Esophagus (tissue), 2 donors: ENCODE results near the gene DHX58. TPM values are rescaled to one million over a fixed set of nuclear protein-coding genes. Genes with fewer than 3 reads are reported as not detected.
"Not testable (repeated sequence)": the region's sequence is repeated elsewhere in the genome, so short reads cannot be mapped to it uniquely, and the experiment has no call there.

Experiments
- H3K27ac ChIP-seq, 2 donors: one replicate each; pipeline ENCODE4 v1.5.1; 2013; ENCODE audit warnings: low read depth in 2 of 2, mild to moderate bottlenecking in 2 of 2, inconsistent platforms in 1 of 2, low read length in 1 of 2, moderate library complexity in 1 of 2
- H3K27me3 ChIP-seq, 2 donors: one replicate each; pipeline ENCODE4 v1.6.1; 2013; ENCODE audit warnings: low read length in 2 of 2, control low read depth in 1 of 2, mild to moderate bottlenecking in 1 of 2; ENCODE audit not compliant: insufficient read depth in 2 of 2, control insufficient read depth in 1 of 2
- H3K36me3 ChIP-seq, 2 donors: one replicate each; pipeline ENCODE4 v1.6.1; 2013; ENCODE audit warnings: low read length in 1 of 2; ENCODE audit not compliant: control insufficient read depth in 2 of 2, insufficient read depth in 2 of 2
- H3K4me1 ChIP-seq, 2 donors: one replicate each; pipeline ENCODE4 v1.6.1; 2013; ENCODE audit warnings: low read length in 1 of 2; ENCODE audit not compliant: control insufficient read depth in 2 of 2, insufficient read depth in 2 of 2
- H3K4me3 ChIP-seq, 2 donors: one replicate each; pipeline ENCODE4 v1.5.1; 2013; ENCODE audit warnings: low read length in 2 of 2, mild to moderate bottlenecking in 2 of 2, low read depth in 1 of 2, moderate library complexity in 1 of 2
- H3K9me3 ChIP-seq, 2 donors: one replicate each; pipeline ENCODE4 v1.6.1; 2013; ENCODE audit warnings: mild to moderate bottlenecking in 2 of 2, low read depth in 1 of 2, low read length in 1 of 2, moderate library complexity in 1 of 2; ENCODE audit not compliant: control insufficient read depth in 2 of 2, insufficient read depth in 1 of 2
- WGBS, 2 donors: extraction: QIAGEN DNeasy Blood & Tissue Kit; methylation state at CpG; one replicate each; pipeline ENCODE4 v1.1.7; 2013; 5-methylcytosine and 5-hydroxymethylcytosine counted together
- polyA plus RNA-seq, 2 donors: library from polyadenylated mRNA; stranded (reverse); fragments of 200-250 nt; gene quantifications; one replicate each; pipeline ENCODE4 v1.2.3, GENCODE V29; 2013
- donor health status: healthy with polysubstance abuse.
- donor health status: Bipolar disorder and iron deficiency.

The DHX58 gene
- polyA plus RNA-seq = 10 to 100 TPM in 1 of 2 donors, 1 to 10 TPM in 1; 8.3 to 17.8 TPM

DNA sequence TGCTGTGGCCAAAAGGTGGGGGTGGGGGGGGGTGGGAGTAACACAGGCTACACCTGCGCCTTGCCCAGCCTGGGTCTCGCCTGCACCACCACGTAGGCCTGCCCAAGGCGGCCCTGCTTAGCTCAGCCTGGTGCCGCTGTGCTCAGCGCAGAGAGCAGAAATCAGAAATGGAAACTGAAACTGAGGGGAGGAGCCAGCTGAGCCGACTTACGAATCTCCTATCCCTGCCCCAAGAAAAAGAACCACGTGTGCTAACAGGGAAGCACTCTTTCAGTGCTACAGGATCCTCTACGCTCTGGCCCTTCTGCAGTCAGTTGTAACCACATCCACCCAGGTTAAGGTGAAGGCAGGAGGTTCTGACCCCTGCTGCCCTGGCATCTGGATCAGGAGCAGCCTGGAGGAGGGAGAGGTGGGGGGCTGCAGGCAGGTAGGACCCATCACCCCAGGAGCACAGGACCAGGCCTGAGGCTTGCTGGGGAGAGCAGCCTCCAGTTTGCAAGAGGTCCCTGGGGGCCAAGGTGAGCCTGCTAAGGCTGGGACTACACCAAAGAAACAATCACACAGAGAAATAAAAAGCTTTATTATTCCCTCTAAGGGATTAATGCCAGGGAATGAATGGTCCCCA lies at the start of gene DHX58:
TSS of gene DHX58 (minus strand) at position 163 of the 625 bp plus-strand sequence. CDS start 822 bp downstream, outside the sequence.
- Histone ChIP-seq H3K36me3 (peaks cover 0 to 27% of the 10 kb centered on the region in 2 donors), H3K4me3 (peak within 1 kb of the TSS; percentile 58 to 78)
- WGBS, 2 donors = 0 to 1% methylated on average over 10 of the region's 10 CpGs

DNA sequence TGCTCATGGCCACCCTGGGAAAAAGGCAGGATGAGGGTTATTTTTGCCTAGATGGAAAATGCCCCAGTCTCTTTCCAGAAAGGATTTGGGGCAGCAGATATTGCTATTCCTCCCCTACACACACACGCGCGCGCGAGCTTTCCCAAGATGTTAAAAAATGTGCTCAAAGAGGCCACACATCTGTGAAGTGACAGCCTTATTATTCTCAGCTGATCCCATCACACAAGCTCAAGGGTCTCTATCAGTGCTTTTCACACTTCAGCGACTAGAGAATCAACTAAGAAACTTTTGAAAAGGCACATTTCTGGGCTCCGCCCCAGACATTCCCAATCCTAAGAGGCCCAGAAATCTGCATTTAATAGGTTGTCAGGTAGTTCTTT lies 48.0 kb upstream of the DHX58 start:
- Histone ChIP-seq H3K36me3 (no peaks in the 10 kb centered on the region), H3K27ac (no peak overlapping the region), H3K4me3 (no peak overlapping the region), H3K4me1 (peaks cover 0 to 1% of the 10 kb centered on the region in 2 donors), H3K9me3 (no peaks in the 10 kb centered on the region), H3K27me3 (no peaks in the 10 kb centered on the region)
- WGBS, 2 donors = 82 to 84% methylated on average over 7 of the region's 7 CpGs

More for the DNA sequence above, at the start of gene DHX58:
- peak within 1 kb of the TSS; percentile 93 to 97 for H3K27ac ChIP-seq
- H3K4me1 ChIP-seq = peaks cover 4 to 21% of the 10 kb centered on the region in 2 donors
- H3K9me3 ChIP-seq = no peaks in the 10 kb centered on the region
- H3K27me3 ChIP-seq = no peaks in the 10 kb centered on the region

DNA sequence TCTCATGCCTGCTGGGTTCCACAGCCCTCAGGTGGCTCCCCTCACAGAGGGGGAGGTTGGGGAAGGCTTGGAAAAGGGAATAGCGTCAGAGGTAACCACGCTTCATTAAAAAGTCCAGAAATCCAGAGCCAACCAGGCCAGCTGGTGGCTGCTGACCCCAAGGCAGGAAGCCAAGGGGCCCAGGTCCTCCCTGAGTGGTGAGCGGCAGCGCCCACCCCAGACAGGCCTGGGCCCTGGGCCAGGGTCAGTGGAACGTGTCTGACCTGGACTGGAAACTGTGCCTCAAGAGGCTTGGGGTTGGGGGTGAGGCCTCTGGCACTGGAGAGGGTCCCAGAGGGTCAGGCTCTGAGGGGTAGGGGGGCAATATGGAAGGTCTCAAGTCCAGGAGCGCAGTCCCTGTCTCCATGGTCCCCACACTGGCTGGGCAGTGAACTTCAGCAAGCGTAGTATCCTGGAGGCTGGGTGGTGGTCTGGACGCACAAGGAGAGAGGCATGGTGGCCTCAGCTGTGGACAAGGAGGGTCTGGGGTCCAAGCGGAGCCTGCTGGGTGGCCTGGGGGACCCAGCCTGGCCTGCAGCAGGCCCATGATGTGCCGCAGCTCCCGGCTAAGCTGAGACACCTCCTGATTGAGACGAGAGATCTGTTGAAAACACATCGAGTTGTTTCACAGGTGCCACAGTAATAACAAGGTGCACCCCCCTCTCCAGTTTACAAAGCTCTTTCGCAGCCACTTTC lies 47.4 kb upstream of the DHX58 start:
- Histone ChIP-seq H3K4me1 (peaks cover 2 to 4% of the 10 kb centered on the region in 2 donors), H3K36me3 (no peaks in the 10 kb centered on the region), H3K9me3 (no peaks in the 10 kb centered on the region), H3K27ac (no peak overlapping the region), H3K4me3 (no peak overlapping the region), H3K27me3 (no peaks in the 10 kb centered on the region)
- WGBS, 2 donors = 70 to 78% methylated on average over 14 of the region's 14 CpGs

DNA sequence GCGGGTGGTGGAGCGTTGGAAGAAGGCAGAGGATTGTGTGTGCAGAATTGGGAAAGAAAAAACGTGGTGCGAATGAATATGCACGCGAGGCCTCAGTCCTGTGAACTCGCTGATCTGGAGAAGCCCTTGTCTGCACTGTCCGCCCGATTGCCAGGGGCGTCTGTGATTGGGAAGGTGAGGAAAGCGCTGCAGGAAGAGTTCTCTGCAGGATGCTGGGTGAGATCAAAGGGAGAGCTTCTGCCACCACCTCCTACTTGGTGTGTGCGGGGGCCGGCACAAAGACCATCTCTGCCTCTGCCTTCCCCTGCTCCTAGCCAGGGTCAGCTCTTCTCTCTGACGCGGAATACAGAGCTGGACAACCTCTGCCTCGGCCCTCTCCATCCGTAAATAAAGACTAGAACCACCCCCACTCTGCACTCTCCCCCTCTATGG lies 43.1 kb upstream of the DHX58 start:
- H3K27ac ChIP-seq = peak overlapping the region in 1 of 2 donors; percentile 0
- H3K36me3 ChIP-seq = peaks cover 0 to 2% of the 10 kb centered on the region in 2 donors
- peaks cover 4 to 8% of the 10 kb centered on the region in 2 donors for H3K4me1 ChIP-seq
- no peaks in the 10 kb centered on the region for H3K9me3 ChIP-seq
- no peaks in the 10 kb centered on the region for H3K27me3 ChIP-seq
- peak overlapping the region; percentile 35 to 100 for H3K4me3 ChIP-seq
- 39 to 47% methylated on average over 17 of the region's 17 CpGs for WGBS, 2 donors

DNA sequence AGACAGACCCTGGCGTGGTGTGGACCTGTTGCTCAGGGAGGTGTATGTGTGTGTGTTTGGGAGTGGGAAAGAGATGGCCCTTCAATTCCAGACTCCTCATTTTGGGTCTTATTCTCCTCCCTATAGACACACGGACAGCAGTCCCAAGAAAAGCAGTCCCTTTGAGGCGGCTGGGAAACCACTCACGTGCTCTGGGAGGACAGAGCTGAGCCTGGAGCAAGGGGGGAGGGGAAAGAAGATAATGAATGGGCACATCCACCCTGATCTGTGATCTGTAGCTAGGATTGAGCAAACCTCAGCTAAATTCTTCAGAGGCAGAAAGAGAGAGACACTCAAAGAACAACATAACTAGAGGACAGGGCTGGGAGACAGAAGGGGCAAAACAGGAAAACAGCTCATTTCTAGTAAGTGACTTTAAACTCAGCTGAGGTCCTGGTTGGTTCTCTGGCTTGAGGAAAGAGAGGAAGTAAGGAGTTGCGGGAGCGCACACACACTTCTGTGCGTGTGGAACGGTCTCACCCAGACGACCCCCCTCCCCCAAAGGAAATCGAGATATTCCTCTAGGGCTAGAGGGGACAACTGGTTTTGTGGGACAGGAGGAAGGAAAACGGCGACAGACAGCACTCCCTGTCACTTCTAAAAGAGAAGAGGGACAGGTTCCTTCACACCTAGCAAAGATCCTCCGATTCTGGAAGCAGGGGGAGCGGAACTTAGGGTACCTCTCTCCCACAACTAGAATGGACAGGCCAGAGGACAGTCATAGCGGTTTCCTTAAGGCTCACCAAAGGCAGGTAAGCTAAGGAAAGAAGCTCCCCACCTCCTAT lies 41.6 kb upstream of the DHX58 start:
- Histone ChIP-seq H3K27me3 (no peaks in the 10 kb centered on the region), H3K4me3 (peak overlapping the region; percentile 94 to 100), H3K9me3 (no peaks in the 10 kb centered on the region), H3K4me1 (peaks cover 6 to 8% of the 10 kb centered on the region in 2 donors), H3K36me3 (peaks cover 0 to 2% of the 10 kb centered on the region in 2 donors), H3K27ac (peak overlapping the region; percentile 68 to 91)
- WGBS, 2 donors = 5 to 6% methylated on average over 15 of the region's 15 CpGs

DNA sequence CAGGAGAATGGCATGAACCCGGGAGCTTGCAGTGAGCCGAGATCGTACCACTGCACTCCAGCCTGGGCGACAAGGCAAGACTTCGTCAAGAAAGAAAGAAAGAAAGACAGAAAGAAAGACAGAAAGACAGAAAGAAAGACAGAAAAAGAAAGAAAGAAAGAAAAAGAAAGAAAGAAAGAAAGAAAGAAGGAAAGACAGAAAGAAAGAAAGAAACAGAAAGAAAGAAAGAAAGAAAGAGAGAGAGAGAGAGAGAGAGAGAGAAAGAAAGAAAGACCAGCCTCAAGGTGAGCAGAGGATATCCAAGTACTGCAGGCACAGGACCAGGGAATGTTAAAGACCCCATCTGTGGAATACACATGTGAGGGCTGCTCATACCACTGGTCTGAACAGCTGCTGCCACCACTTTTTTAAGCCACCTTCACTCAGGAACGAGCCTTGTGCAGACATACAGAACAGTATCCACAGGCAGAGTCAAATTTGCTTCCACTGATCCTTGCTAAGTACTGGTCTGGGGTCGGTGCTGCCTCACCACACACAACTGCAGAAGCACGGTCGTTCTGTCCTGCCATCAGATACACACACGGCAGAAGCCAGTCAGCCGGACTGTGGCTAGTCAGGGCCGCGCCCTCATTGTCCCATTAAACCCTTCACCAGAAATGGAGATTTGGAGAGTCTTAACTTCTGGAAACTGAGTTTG lies 34.5 kb upstream of the DHX58 start:
- Histone ChIP-seq H3K4me3 (no peak overlapping the region), H3K27me3 (no peaks in the 10 kb centered on the region), H3K36me3 (peaks cover 0 to 9% of the 10 kb centered on the region in 2 donors), H3K27ac (no peak overlapping the region), H3K9me3 (no peaks in the 10 kb centered on the region), H3K4me1 (peaks cover 0 to 2% of the 10 kb centered on the region in 2 donors)
- WGBS, 2 donors = 87 to 89% methylated on average over 13 of the region's 13 CpGs

DNA sequence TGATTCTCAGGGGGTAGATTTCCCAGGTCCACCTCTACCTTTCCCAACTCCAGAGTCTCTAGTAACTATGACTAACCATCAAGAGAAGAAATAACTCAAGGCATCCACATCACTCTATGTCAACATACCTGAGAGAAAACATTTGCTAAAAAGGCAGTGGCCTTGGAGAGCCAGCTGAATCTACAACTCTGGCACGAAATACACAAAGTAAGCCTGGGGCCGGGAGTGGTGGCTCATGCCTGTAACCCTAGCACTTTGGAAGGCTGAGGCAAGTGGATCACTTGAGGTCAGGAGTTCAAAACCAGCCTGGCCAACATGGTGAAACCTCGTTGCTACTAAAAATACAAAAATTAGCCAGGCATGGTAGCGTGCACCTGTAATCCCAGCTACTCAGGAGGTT lies 30.6 kb upstream of the DHX58 start:
- H3K27me3 ChIP-seq, H3K4me3 ChIP-seq, H3K4me1 ChIP-seq, H3K27ac ChIP-seq, H3K9me3 ChIP-seq, H3K36me3 ChIP-seq: not testable (repeated sequence)
- WGBS, 2 donors = 76 to 84% methylated on average over 4 of the region's 4 CpGs

DNA sequence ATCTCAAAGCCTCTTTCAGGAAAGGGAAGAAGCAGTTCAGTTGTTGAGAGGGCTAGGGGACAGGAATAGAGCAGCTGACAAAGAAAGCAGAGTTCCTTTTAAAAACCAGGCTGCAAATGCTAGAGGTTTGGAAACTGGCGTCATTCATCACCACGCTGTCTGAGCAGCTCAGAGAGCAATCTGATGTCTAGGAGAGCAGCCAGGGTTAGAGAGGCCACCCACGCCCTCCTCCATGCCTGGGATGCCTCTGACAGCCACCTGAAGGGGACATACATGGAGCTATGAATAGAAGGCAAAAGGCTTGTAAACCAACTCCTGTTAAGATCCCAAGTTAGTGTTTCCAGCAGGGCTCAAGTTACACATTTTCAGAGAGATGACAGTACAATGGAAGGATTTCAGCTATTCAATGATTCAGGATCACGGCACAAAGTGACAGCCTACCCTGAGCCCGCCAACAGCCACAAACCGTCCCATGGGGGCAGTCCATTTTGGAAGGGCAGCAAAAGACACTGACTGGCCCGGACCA lies 29.9 kb upstream of the DHX58 start:
- Histone ChIP-seq H3K9me3 (no peaks in the 10 kb centered on the region), H3K27me3 (no peaks in the 10 kb centered on the region), H3K4me1 (peaks cover 3 to 8% of the 10 kb centered on the region in 2 donors), H3K36me3 (peaks cover 3 to 10% of the 10 kb centered on the region in 2 donors), H3K4me3 (no peak overlapping the region), H3K27ac (no peak overlapping the region)
- WGBS, 2 donors = 81 to 85% methylated on average over 7 of the region's 7 CpGs

DNA sequence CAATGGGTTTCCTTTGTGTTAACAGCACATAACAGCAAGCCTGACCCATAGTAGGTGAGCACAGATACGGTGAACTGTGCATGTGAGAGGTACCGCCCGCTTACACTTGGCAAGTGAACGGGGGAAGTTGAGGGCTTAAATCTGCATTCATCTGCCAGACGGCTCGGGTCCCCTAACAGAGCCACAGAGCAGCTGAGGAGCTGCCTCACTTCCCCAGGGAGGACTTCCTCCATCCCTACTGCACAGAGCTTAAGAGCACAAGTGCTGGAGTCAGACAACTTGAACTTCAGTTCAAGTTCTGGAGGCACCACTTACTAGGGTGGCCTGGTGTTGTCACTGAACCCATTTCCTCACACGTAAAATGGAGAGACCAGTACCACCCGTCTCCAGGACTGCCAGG lies 28.9 kb upstream of the DHX58 start:
- 79 to 83% methylated on average over 8 of the region's 8 CpGs for WGBS, 2 donors
- H3K36me3 ChIP-seq = peaks cover 3 to 7% of the 10 kb centered on the region in 2 donors

More for the DNA sequence above, 28.9 kb upstream of the DHX58 start:
- Histone ChIP-seq H3K4me1 (peaks cover 3 to 8% of the 10 kb centered on the region in 2 donors), H3K9me3 (no peaks in the 10 kb centered on the region), H3K27me3 (no peaks in the 10 kb centered on the region), H3K27ac (no peak overlapping the region), H3K4me3 (no peak overlapping the region)
